Frontal cortex (tissue), 4 donors: ENCODE data around the gene FAM135A. TPM values are rescaled to one million over a fixed set of nuclear protein-coding genes. Genes with fewer than 3 reads are reported as not detected.

ENCODE experiments used
- DNase-seq, 2 donors: peaks; one replicate each; pipeline ENCODE4 v3.0.0; 2012; ENCODE audit warnings: low spot score in 2 of 2
- FAIRE-seq: peaks from 2 replicates; lab custom pipeline; 2012; peaks lifted over from hg19 to GRCh38; lab: Jason Lieb, UNC
- total RNA-seq: library from RNA; depleted of rRNA; stranded (reverse); fragments of >200 nt; gene quantifications from one replicate; pipeline ENCODE4 v1.2.3, GENCODE V29; 2014
- donor health status: control.
- donor health status: control.
- donor health status: control.

FAM135A gene
- total RNA-seq, 1 donor from 2014 or later: 151 TPM

DNA sequence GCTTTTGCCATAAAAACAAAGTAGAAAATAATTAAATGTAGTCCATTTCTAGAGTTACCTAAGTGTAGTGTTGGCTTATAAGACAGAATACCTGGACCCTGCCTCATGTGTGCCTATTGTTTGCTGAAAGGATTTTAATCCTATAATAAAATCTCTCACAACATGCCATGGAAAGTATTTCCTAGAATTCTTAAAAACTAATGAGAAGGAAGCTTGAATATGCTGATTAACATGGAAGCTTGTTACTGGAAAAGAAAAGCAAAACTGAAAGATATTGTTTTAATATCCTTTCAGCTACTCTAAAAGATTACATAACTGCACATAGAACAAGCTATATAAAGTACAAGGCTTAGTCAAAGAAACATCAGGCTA is 18.0 kb upstream of the FAM135A start:
- FAIRE-seq (no peak), DNase-seq (no peak)

DNA sequence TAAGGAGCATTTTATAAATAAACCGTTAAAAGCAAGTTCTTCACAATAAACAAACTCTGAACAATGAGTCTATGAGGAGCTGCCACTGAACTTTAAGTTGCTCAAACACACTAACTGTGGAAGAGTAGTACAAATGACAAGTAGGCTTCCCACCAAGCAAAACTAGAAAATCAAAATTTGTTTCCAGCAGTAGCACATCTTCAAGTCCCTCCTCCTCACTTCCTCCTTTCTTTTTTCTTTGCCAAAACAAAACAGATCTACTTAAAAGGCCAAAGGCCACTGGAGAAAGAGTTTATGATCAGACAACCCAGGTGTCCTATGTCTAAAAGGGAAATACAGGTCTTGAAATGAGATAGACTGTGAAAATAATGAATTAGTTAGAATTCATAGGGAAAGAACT is 17.1 kb upstream of the FAM135A start:
- no peak for FAIRE-seq
- DNase-seq: no peak

DNA sequence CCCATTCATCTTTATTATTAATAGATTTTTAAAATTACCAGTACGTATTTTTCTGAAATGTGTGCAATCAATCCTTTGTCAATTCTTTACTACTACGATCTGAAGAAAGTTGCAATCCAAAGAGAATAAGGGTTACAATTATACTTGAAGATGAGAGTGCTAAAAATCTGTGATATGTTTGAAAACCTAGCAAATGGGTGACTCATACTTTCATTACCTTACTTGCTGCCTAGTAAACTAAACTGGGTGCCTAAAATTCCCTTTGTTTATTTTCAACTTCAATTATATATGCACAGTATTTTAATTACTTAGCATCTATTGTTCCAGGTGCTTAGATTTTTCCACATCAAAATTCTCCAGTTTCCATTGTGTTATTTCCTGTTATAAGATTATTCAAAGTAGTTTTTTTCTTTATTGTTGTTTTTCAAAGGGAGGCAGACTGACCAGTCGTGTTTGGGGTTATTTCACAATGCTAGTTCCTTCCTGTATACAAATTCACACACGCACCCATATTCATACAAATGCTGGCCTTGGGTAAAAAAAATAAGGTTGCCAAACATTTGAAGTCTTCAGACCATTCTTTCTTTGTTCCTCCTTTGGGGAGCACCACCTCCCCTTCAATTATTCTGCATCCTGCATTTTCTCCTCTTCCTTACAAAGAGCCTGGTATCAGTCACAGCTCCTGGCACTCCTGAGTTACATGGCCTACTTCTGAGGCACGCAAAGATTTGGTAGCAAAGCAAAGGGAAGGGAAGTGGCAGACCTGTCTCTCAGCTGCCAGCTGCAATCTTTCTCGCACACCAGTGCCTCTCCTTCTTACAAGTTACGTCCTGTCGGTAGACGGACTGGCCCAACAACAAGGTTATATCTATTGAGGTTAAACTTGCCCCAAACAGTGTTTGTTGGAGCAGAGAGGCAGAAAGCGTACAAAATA is 16.2 kb upstream of the FAM135A start:
- FAIRE-seq: no peak

DNA sequence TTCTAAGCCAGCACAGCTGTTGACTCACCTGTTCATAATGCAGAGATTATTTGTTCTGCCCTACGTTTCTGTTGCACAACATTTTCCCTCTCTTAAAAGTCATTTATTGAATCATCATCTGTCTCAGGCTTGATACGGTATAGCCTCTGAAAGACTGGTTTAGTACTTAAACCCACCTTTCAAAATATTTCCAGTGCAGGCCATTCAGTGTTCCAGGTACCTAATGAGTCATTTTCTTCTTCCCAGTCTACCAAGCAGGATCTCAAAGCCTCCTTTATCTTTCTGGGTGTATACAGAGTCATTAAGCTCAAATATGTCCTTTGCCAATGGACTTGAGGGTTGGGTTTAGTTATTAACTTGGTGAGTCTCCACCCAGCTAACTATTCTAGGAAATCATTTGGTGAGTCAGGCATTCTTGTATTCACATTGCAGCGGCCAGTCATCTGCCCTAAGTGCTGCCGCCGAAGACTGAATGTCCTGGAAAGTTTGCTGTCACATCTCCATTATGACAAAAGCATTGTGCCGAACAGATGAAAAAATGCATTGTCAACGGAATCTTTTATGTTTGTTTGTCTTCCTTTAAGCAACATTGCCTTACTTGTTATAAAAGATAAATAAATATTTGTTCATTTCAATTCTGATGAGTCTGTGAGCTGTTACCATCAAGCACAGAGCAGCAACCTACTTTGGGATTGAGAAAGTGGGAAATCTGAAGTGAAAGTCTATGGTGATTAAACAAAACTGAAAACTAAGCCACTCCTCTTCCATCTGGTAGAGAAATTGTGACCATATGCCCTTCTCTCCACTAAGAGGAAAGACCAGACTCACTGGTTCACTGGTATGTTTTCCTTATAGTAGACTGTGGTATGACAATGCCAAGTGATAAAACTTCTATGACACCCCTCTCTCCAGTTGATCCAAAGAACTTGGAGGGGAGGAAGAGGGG is 14.3 kb upstream of the FAM135A start:
- DNase-seq (no peak), FAIRE-seq (no peak)

More for the DNA sequence above, 16.2 kb upstream of the FAM135A start:
- no peak for DNase-seq

DNA sequence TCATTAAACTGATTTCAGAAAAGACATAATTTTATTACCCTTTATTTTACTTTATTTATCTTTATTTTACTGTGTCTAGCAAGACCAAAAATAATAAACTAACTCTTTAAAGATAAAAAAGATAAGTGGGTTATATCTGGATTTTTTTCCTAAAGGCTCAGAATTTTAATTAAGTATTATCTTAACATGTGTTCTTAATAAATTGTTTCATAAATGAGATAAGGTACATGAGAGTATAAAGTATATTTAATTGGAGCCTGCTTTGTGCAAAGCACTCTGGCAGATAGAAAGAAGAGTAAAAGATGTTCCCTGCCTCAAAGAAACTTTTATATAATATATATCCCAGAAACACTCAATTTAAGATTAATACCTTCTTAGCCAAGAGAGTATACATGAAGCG is 8.7 kb upstream of the FAM135A start:
- DNase-seq (no peak), FAIRE-seq (peak; percentile 13)

DNA sequence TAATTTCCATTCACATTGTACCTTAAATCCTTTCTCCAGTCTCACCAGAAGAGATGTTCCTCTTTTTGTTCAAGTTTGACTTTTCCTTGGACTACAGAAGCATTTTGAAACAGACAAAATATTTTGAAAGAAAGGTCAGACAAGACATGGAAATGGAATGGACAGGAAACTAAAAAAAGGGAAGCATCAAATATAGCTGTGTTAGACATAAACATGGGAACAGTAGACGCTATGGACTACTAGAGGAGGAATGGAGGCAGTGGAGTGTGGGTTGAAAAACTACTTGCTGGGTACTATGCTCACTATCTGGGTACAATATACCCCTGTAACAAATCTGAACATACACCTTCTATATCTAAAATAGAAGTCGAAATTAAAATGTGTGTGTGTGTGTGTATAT is 4.1 kb upstream of the FAM135A start:
- no peak for DNase-seq

DNA sequence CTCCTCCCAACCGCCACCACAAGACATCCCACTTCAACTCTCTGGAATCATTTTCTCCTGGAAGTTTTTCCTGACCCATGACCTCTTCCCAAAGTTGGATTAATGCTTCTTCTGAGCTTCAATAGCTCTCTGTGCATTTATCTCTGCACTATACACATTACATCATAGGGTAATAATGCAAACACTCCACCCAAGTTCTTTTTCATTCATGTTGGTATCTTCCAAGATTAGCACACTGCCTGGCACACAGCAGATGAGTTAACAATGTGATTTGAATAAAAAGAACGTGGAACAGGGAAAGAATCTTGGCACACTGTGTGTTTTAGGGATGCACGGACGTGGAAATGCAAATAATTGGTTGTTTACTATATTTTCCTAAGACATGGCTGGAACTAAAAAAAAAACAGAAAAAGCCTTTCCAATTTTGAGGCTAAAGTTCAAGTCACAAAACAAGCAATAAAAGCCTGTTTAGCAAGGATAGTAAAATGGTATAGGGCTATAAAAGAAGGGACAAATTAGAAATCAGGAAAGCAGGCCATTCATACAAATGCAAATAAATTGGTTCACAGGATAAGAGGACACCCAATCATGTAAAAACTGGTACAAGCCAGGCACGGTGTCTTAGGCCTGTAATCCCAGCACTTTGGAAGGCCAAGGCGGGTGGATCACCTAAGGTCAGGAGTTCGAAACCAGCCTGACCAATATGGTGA is 1.6 kb upstream of the FAM135A start:
- DNase-seq (no peak), FAIRE-seq (no peak)

More for the DNA sequence above, 4.1 kb upstream of the FAM135A start:
- no peak for FAIRE-seq

DNA sequence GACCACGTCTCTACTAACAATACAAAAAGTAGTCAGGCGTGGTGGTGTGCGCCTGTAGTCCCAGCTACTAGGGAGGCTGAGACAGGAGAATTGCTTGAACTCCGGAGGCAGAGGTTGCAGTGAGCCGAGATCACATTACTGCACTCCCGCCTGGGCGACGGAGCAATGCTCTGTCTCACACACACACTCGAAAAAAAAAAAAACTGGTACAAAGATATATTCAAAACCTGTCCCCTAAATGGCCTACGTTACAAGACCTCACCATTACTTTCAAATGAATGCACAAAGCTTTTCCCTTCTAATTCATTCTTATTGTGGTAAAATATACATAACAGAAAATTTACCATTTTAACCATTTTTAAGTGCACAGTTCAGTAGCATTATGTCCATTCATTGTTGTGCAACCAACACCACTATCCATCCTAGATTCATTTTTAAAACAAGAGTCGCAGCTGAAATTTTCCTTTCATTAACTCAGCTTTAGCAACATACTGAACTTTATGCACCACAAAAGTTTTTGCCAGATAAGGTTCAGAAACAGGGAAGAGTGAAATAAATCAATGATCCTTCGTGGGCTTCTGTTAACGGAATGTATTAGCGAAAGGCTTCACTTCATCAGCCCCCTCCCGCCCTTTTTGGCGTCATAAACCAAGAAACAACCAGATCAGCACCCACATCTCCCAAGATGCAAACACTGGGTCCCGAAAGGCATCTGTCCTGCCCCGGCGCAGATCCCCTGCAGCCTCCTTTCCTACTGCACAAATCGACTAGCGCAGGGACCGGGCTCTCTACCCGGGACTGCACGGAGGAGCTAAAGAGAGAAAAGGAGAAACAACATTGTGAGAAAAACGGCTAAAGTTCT is 825 bp upstream of the FAM135A start:
- no peak for FAIRE-seq

DNA sequence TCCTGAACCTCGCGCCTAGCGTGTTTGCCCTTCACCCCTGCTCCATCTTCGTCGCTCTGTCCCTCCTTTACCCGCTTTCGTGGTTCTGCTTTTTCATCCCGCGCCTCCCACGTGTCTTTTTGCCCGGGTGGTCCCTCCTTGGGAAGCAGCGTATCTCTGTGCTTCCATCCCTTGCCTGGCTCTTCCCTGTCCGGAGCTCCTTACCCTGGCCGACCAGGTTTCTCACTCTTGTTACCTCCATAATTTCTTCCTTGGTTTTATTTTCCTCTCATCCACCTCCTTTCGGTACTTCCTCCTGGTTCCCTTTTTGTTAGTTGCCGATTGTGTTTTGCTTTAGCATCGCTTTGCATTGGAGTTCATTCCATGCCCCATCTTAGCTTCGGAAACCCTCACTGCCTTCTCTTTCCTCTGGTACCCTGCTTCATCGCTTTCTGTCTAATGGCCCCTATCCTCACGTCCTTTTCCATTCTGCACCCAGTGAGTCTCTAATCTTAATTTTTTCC is 735 bp downstream of the FAM135A start:
- no peak for FAIRE-seq

More for the DNA sequence above, 825 bp upstream of the FAM135A start:
- DNase-seq: no peak

DNA sequence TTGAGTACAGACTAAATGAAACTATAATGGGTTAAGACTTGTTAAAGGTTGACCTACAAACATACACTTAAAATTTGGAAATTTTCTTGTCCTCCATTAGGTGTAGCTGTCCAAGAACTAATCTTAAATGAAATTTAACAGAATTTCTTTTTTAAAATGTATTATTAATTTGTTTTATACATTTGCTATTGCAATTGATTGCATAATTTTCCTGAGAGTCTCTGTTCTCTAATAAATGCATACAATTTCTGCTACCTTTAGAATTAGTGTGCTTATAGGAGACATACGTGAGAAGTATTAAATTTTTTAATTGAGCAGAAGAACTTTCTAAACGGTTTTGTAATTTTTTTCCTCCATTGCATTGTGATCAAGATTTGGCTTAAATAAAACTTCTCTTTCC is 1.5 kb downstream of the FAM135A start:
- no peak for FAIRE-seq
- no peak for DNase-seq

More for the DNA sequence above, 735 bp downstream of the FAM135A start:
- peak; percentile 14 to 26 for DNase-seq

DNA sequence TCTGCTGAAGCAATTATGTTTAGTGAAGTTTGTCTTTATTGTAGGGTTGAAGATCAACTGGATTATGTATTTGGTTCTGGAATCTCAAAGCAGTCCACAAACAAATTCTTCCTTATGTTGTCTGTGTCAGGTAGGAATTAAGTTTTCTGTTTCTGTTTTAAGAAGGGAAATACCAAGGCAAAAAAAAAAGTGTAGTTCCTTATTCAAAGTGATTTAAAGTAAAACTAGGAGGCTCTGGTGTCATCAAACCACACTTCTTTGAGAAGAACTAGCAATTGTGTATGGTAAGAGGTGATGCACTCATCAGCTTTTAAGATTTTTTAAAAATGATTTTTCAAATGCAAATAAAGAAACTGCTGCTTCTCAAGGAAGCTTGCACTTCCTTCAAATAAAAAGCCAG is 1.9 kb downstream of the FAM135A start:
- FAIRE-seq: no peak

DNA sequence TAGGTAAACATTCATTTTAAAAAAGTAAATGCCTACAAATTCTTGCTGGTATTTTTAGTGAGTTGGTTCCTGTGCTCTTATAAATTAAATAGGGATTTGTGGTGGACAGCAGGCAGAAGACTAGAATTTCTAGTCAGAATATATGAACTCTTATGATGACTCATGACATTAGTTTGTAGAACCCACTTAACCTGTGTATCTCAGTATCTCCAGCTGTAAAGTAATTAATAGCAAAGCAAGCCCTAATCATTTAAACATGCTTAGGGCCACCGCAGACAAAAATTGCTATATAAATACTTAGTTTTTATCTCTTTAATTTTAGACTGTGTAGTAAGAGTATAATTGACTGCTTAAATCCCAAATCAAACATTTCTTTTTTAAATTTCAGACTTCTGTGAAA is 2.4 kb downstream of the FAM135A start:
- FAIRE-seq (no peak), DNase-seq (no peak)

More for the DNA sequence above, 1.9 kb downstream of the FAM135A start:
- no peak for DNase-seq

DNA sequence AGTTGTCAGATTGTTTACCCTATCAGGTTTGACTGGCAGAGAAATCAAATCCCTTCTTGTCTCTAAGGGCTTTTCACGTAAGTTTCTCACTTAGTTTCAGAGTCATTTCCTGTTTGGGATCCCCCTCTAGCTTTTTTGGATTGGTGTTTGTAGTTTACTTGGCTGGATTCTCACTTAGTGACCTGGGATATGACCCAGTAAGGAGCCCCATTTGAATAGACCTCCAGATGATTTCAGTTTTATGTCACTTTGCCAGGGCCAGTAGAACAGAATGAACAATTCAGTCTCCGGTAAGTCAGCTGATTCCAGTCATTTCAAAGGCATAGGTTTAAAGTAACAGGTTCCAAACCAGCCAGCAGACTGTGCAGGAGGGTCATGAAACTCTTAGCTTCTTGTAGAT is 8.2 kb downstream of the FAM135A start:
- no peak for FAIRE-seq
- no peak for DNase-seq

DNA sequence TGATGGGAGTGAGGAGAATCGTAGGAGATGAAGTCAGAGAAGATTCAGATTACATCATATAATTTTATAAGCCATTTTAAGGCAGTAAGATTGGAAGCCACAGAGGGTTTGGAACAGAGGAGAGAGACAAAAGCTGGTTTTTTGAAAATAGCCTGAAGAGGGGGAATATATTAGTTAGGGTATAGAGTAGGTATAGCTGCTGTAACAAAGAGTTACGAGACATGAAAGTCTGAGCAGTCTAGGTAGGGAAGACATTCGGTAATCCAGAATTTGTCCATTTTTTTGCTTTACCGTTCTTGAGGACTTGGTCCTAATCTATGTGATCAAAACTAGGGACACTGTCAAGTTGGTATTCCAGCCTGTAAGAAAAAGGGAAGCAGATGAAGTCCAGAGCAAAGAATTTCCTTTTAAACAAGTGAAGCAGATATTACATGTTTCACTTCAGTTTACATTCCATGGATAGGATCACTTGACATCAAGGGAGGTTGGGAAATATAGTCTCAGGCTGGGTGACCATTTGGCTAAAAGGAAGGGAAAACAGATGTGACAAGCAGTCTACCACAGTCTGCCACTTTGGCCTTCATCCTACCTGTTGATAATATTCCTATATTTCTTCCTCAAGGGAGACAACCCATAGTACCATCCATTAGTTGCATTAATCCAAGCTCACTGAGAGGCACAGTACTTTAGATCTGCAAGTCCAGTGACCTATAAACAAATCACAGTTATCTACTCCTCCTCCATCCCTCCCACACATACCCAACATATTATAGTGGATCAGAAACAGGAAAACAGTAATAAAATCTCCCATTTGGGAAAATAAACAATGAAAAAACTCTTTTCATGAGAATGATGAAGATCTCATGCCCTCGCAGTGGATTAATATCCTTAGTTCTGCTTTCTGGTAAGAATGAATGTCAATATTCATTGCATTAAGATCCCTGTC is 10.2 kb downstream of the FAM135A start:
- DNase-seq: no peak
- no peak for FAIRE-seq

DNA sequence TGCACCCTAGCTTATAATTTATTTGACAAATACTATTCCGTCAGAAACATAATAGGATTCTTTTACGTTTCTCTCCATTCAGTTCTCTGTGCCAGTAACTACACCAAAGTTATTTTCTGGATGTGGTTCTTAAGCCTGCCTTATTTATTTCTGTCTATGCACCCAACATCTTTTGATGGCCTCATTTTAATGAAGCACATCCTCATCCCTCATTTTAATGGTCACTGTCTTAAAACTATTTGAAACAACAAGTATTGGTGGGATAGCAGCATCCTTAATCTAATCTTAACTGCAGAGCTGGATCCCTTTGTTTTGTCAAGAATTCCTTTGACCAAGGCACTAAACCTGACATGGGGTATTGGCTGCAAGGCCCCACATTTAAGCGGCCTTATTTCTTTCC is 11.0 kb downstream of the FAM135A start:
- DNase-seq: no peak
- no peak for FAIRE-seq

DNA sequence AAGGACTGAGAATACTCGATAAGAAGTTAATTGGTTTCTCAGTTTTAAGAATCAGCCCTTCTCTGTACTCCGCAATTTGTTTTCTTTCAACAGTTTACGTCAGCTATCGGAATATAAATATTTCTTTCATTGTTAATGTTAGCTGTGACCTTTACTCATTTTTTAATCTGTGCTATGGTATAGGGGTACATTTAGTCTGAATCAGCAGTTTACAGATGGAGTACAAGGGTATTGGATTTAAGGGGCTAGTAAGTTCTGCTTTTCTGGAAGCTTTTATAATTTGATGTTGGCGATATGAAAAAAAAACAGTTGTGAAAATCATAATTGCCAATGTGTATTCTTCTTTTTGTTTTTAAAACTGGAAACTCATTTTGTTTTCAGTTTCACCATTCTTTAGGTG is 23.0 kb downstream of the FAM135A start:
- FAIRE-seq (no peak), DNase-seq (no peak)

DNA sequence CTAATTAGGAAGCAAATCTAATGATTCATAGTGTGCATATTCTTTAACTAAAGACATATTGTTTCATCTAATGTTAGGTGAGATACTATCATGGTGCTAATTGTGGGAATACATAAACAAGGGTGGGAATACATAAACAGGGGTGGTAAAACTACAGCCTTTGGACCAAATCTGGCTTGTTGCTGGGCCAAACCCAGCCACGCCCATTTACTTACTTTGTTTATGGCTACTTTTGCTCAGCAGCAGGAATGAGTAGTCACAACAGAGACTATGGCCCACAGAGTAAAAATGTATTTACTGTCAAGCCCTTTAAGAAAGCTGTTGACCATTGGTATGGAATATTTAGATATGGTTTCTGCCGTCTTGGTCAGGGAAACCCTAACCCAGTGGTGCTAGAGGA is 31.7 kb downstream of the FAM135A start:
- FAIRE-seq (no peak), DNase-seq (no peak)
